Globus pallidus (tissue), 1 donor: Measurements from ENCODE around the gene ARHGEF1.

Source experiments
- DNase-seq: peaks from one replicate; pipeline ENCODE4 v3.0.0-alpha.2; 2015; ENCODE audit warnings: low spot score

The ARHGEF1 gene

GRCh38 chr19:41956621-41957020, 73.6 kb downstream of the ARHGEF1 start:
- DNase-seq, result no peak
